ENCODE data around the gene PSTPIP1.

Gene PSTPIP1

GRCh38 chr15:76996526-76997401, 1.8 kb downstream of the PSTPIP1 start:
- TF ChIP-seq FOXP2 (optimal IDR thresholded peaks at IDR 0.05; ENCODE audit: borderline replicate concordance, extremely low read depth, extremely low read length, insufficient read depth) = no peak
- TF ChIP-seq SIN3A (IDR thresholded peaks at IDR 0.05; ENCODE audit: borderline replicate concordance, insufficient read depth, low read length) = no peak
- no peak for TF ChIP-seq REST (IDR thresholded peaks at IDR 0.05; ENCODE audit: insufficient read depth in 1 of 2, low read depth in 2 of 2, low read length in 2 of 2)

- no peak for TF ChIP-seq REST (IDR thresholded peaks at IDR 0.05; ENCODE audit: insufficient read depth in 1 of 2, low read depth in 2 of 2, low read length in 2 of 2)
- no peak for TF ChIP-seq TAF1 (IDR thresholded peaks at IDR 0.05; ENCODE audit: borderline replicate concordance, insufficient read depth, low read length)
These were observed 3.8 kb downstream of the PSTPIP1 start for GRCh38 chr15:76998663-76999285.

- TF ChIP-seq POLR2AphosphoS5 (IDR thresholded peaks at IDR 0.05; ENCODE audit: low read depth, low read length) (no peak), SIN3A (IDR thresholded peaks at IDR 0.05; ENCODE audit: borderline replicate concordance, insufficient read depth, low read length) (no peak), REST (IDR thresholded peaks at IDR 0.05; ENCODE audit: insufficient read depth in 1 of 2, low read depth in 2 of 2, low read length in 2 of 2) (no peak), TAF1 (IDR thresholded peaks at IDR 0.05; ENCODE audit: borderline replicate concordance, insufficient read depth, low read length) (no peak), FOXP2 (optimal IDR thresholded peaks at IDR 0.05; ENCODE audit: borderline replicate concordance, extremely low read depth, extremely low read length, insufficient read depth) (no peak)
These were observed 5.1 kb downstream of the PSTPIP1 start for GRCh38 chr15:76999996-77000395.

GRCh38 chr15:77001351-77001750, 6.4 kb downstream of the PSTPIP1 start:
- no peak for TF ChIP-seq REST (IDR thresholded peaks at IDR 0.05; ENCODE audit: insufficient read depth in 1 of 2, low read depth in 2 of 2, low read length in 2 of 2)
- TF ChIP-seq SIN3A (IDR thresholded peaks at IDR 0.05; ENCODE audit: borderline replicate concordance, insufficient read depth, low read length) = no peak
- TF ChIP-seq POLR2AphosphoS5 (IDR thresholded peaks at IDR 0.05; ENCODE audit: low read depth, low read length) = no peak
- no peak for TF ChIP-seq FOXP2 (optimal IDR thresholded peaks at IDR 0.05; ENCODE audit: borderline replicate concordance, extremely low read depth, extremely low read length, insufficient read depth)
- no peak for TF ChIP-seq TAF1 (IDR thresholded peaks at IDR 0.05; ENCODE audit: borderline replicate concordance, insufficient read depth, low read length)
